HUES64 (cell line): ENCODE measurements around the gene ETFDH.
"Not testable (repeated sequence)": the region's sequence is repeated elsewhere in the genome, so short reads cannot be mapped to it uniquely, and the experiment has no call there.

Experiments used
- H3K27ac ChIP-seq: 2 replicates; pipeline ENCODE4 v1.7.0; 2013; ENCODE audit warnings: low read depth, low read length, inconsistent platforms
- H3K27me3 ChIP-seq: 2 replicates; pipeline ENCODE4 v1.6.1; 2013; ENCODE audit warnings: mild to moderate bottlenecking, low read length; ENCODE audit not compliant: insufficient read depth
- H3K36me3 ChIP-seq: 2 replicates; pipeline ENCODE4 v1.6.1; 2013; ENCODE audit warnings: mild to moderate bottlenecking, low read length; ENCODE audit not compliant: insufficient read depth
- H3K4me1 ChIP-seq: 2 replicates; pipeline ENCODE4 v1.6.1; 2013; ENCODE audit warnings: mild to moderate bottlenecking, low read length, moderate library complexity; ENCODE audit not compliant: insufficient read depth
- H3K4me3 ChIP-seq: 2 replicates; pipeline ENCODE4 v1.5.1; 2013; ENCODE audit warnings: mild to moderate bottlenecking, low read length, moderate library complexity
- H3K9ac ChIP-seq: 2 replicates; pipeline ENCODE4 v1.6.1; 2013; ENCODE audit warnings: mild to moderate bottlenecking, low read depth, low read length
- H3K9me3 ChIP-seq: 2 replicates; pipeline ENCODE4 v1.6.1; 2013; ENCODE audit warnings: low read depth, low read length; ENCODE audit not compliant: insufficient read depth
- WGBS: fragments of 150-250, 120-280 bp; methylation state at CpG from one replicate; pipeline ENCODE4 v1.1.7; 2013; ENCODE audit warnings: missing lambda C conversion rate; 5-methylcytosine and 5-hydroxymethylcytosine counted together

Gene ETFDH

DNA sequence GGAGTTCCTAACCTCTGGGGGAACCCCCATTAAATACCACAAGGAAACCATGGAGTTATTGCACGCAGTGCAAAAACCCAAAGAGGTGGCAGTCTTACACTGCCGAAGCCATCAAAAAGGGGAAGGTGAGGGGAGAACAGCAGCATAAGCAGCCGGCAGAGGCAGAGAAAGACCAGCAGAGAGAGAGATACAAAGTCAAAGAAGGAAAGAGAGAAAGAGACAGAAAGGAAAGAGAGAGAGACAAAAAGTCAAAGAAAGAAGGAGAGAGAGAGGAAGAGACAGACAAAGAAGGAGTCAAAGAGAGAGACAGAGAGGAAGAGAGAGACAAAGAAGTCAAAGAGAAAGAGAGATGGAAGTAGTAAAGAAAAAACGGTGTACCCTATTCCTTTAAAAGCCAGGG is 8.8 kb upstream of the ETFDH start:
- not testable (repeated sequence) for H3K9me3 ChIP-seq, H3K27ac ChIP-seq, H3K27me3 ChIP-seq, H3K4me3 ChIP-seq, H3K4me1 ChIP-seq, H3K9ac ChIP-seq
- H3K36me3 ChIP-seq = peaks cover 17% of the 10 kb centered on the region
- 93% methylated on average over 3 of the region's 4 CpGs for WGBS

DNA sequence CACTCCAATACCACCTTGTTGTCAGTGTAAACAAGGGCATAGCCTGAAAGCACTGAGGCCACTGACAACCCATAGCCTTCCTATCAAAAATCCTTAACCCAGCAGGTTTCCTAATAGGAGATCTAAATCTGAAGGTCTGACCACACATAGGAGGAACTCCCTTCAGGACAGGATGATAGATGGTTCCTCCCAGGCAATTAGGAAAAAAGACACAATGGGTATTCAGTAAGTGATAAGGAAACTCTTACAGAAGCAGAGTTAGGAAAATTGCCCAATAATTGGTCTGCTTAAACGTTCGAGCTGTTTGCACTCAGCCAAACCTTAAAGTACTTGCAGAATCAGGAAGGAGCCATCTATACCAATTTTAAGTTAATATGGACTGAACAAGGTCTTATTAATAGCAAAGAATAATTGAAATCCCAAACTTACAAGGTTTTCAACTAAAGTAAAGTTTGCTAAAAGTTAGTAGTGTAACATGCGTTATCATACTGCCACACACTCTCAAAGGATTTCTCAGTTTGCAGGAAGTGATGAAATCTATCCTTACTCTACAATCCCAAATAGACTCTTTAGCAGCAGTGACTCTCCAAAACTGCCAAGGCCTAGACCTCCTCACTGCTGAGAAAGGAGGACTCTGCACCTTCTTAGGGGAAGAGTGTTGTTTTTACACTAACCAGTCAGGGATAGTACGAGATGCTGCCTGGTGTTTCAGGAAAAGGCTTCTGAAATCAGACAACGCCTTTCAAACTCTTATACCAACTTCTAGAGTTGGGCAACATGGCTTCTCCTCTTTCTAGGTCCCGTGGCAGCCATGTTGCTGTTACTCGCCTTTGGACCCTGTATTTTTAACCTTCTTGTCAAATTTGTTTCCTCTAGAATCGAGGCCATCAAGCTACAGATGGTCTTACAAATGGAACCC is 8.1 kb upstream of the ETFDH start:
- H3K27ac ChIP-seq, H3K4me1 ChIP-seq, H3K4me3 ChIP-seq, H3K9ac ChIP-seq, H3K9me3 ChIP-seq, H3K27me3 ChIP-seq: not testable (repeated sequence)
- peaks cover 24% of the 10 kb centered on the region for H3K36me3 ChIP-seq
- 90% methylated on average over 8 of the region's 8 CpGs for WGBS

DNA sequence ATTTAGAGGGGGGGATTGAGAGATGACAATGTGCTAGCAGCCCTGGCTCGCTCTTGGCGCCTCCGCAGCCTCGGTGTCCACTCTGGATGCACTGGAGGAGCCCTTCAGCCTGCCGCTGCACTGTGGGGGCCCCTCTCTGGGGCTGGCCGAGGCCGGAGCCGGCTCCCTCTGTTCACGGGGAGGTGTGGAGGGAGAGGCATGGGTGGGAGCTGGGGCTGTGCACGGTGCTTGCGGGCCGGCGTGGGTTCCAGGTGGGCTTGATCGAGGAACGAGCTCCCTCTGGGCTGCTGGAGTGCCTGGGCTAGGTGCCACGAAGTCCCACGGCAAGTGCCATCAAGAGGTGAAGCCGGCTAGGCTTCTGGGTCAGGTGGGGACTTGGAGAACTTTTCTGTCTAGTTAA is 7.3 kb upstream of the ETFDH start:
- Histone ChIP-seq H3K4me3 (no peak overlapping the region), H3K27me3 (no peaks in the 10 kb centered on the region), H3K9ac (no peak overlapping the region), H3K36me3 (peaks cover 30% of the 10 kb centered on the region), H3K9me3 (no peaks in the 10 kb centered on the region), H3K4me1 (no peaks in the 10 kb centered on the region), H3K27ac (no peak overlapping the region)
- WGBS = 96% methylated on average over 18 of the region's 18 CpGs

DNA sequence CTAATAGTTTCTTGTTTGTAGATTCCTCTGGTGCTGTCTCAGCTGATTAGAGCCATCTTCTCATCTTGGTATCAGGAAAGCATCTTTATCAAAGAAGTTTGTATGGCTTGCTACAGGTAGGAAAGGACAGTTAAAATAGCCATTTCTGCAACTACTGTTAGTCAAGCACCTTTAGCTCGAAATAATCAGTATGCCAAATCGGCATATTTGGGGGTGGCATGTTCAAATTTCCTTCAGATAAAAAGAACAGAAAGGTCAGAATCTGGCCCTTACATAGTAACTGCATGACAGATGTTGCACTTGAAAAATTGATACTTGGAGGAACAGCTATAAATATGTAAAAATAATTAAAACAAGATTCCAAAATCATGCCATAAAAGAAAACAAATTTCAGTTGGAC is 5.2 kb upstream of the ETFDH start:
- Histone ChIP-seq H3K4me1 (peaks cover 5% of the 10 kb centered on the region), H3K9ac (no peak overlapping the region), H3K36me3 (peaks cover 30% of the 10 kb centered on the region), H3K4me3 (no peak overlapping the region), H3K27ac (no peak overlapping the region), H3K9me3 (no peaks in the 10 kb centered on the region), H3K27me3 (no peaks in the 10 kb centered on the region)
- WGBS = 100% methylated on average over 2 of the region's 2 CpGs

DNA sequence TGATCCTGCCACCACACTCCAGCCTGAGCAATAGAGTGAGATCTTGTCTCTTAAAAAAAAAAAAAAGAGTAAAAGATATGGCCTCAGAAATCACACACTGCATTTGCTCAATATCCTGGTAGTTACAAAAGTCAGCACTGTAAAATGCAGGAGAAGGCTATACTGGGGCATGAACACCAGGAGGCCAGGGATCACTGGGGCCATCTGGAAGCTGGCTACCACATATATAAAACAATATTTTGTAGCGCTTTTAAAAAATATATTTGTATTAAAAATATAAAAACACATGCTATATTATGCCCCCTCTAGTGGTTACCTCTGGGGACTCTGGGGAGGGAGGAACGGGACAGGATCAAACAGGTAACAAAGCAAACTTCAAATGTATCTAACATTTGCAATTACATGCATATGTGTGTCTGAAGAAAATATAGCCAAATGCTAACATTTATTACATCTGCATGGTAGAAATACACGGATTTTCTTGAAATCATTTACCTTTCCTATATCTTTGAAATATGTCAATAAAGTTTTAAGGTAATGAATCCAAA is 4.4 kb upstream of the ETFDH start:
- Histone ChIP-seq H3K4me1 (peaks cover 5% of the 10 kb centered on the region), H3K27me3 (no peaks in the 10 kb centered on the region), H3K9me3 (no peaks in the 10 kb centered on the region), H3K4me3 (no peak overlapping the region), H3K36me3 (peaks cover 30% of the 10 kb centered on the region), H3K9ac (no peak overlapping the region), H3K27ac (no peak overlapping the region)
- no CpG with 5 or more reads among the region's 3 CpGs for WGBS

DNA sequence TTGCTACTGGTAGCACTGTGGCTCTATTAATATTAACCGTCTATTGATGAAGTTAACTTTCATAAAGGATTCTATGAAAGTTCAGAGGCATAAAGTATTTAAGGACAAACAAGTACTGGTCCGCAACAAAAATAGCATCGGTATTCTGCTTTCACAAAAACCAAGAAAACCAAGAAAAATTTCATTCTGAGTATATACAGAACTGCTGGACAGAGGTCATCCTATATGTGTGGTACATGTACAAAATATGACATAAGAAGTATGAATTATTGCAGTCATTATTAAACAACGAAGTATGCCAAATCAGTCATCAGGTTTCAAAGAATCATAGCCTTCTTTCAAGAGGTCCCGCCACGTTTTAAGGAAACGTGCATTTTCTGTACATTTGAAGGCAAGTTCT is 2.8 kb upstream of the ETFDH start:
- Histone ChIP-seq H3K4me3 (no peak overlapping the region), H3K36me3 (peaks cover 30% of the 10 kb centered on the region), H3K27me3 (no peaks in the 10 kb centered on the region), H3K9ac (no peak overlapping the region), H3K4me1 (peaks cover 5% of the 10 kb centered on the region), H3K9me3 (no peaks in the 10 kb centered on the region), H3K27ac (no peak overlapping the region)
- WGBS = 97% methylated on average over 7 of the region's 7 CpGs

DNA sequence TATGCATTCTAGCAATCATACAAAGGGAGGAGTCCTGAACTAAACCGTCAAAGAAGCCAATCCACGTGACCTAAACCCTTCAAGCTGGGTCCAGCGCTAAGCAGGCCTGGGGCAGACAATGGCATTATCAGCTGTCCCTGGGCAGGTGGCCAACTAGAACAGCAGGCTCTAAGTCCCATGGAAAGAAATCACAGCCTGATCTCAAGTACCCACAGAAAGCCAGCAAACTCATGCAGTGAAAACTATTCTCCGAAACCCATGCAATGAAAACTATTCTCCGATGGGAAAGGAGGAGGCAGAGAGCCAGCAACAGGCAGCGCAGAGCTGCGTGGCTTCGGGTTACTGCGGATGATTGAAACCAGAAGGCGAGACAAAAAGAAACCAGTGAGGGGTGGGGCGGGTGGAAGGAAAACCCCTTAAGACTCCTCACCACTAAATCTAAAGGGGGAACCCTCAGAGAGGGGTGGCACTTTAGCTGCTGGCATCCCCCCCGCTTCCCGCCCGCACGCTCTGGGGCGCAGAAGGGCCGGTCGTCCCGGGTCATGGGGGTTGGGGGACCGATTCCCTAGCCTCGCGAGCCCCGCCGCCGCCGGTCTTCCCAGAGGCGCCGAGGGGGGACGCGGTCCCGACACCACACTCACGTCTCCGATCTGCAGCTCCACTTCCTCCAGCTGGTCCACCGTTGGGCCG is 976 bp upstream of the ETFDH start:
- peaks cover 27% of the 10 kb centered on the region for H3K36me3 ChIP-seq
- under 1% methylated on average over 34 of the region's 35 CpGs for WGBS
- H3K27me3 ChIP-seq = no peaks in the 10 kb centered on the region
- H3K9me3 ChIP-seq = no peaks in the 10 kb centered on the region
- H3K9ac ChIP-seq = peak overlapping the region; percentile 88
- peaks cover 5% of the 10 kb centered on the region for H3K4me1 ChIP-seq
- peak overlapping the region; percentile 64 for H3K4me3 ChIP-seq
- H3K27ac ChIP-seq = peak overlapping the region; percentile 91

DNA sequence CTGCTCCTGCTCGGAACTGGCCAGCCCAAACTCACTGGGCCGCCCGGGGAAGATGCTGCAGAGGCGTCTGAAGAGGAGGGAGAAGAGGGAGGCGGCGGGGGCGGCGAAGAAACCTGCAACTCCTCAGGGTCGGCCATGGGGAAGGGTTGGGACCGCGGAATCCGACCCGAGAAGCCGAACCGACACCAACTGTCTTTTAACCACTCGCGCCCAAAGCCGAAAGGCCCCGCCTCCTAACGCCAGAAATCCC is 506 bp upstream of the ETFDH start, which contains the start of gene C4orf46:
TSS of gene C4orf46 (minus strand) at position 223 of the 250 bp plus-strand sequence. CDS start at position 137, 86 bp downstream.
- Histone ChIP-seq H3K4me3 (peak within 1 kb of the TSS; percentile 64), H3K27ac (peak within 1 kb of the TSS; percentile 91), H3K4me1 (peaks cover 5% of the 10 kb centered on the region), H3K27me3 (no peaks in the 10 kb centered on the region), H3K9ac (peak within 1 kb of the TSS; percentile 88), H3K9me3 (no peaks in the 10 kb centered on the region), H3K36me3 (peaks cover 23% of the 10 kb centered on the region)
- WGBS = under 1% methylated on average over 20 of the region's 20 CpGs

DNA sequence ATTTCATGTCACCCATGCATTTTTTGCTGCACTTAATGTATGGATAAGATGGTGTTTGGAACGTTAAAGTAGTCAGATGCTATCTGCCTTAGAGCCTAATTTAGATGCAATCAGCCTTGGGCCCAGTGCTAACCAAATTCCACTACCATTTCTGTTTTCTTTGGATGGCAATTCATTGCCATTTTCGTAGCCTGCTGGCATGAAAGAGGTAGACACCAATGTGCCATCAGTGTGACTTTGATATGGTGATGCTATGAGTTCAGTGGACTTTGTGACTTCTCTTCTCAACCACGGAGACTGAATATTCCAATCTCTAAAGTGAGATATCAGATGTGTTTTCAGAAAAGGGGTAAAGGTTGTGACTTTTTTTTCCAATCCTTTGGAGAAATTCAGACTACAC is 1.5 kb downstream of the ETFDH start:
- WGBS = 92% methylated on average over 3 of the region's 3 CpGs
- Histone ChIP-seq H3K4me1 (peaks cover 5% of the 10 kb centered on the region), H3K27me3 (no peaks in the 10 kb centered on the region), H3K4me3 (no peak overlapping the region), H3K36me3 (peaks cover 10% of the 10 kb centered on the region), H3K9me3 (no peaks in the 10 kb centered on the region), H3K9ac (no peak overlapping the region), H3K27ac (no peak overlapping the region)

DNA sequence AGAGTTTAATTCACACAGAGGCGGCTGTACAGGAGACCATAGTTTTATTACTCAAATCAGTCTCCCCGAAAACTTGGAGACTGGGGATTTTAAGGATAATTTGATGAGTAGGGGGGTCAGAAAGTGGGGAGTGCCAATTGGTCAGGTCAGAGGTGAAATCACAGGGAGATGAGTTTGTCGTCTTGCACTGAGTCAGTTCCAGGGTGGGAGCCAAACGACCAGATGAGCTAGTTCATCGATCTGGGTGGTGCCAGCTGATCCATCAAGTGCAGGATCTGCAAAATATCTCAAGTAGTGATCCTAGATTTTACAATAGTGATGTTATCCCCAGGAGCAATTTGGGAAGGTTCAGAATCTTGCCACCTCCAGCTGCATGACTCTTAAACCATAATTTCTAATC is 4.0 kb downstream of the ETFDH start:
- no peaks in the 10 kb centered on the region for H3K9me3 ChIP-seq
- no peaks in the 10 kb centered on the region for H3K36me3 ChIP-seq
- no peaks in the 10 kb centered on the region for H3K27me3 ChIP-seq
- no peak overlapping the region for H3K4me3 ChIP-seq
- 95% methylated on average over 5 of the region's 5 CpGs for WGBS
- H3K27ac ChIP-seq = no peak overlapping the region
- H3K9ac ChIP-seq = no peak overlapping the region
- peaks cover 5% of the 10 kb centered on the region; the same call in 1 of the 2 replicates for H3K4me1 ChIP-seq

DNA sequence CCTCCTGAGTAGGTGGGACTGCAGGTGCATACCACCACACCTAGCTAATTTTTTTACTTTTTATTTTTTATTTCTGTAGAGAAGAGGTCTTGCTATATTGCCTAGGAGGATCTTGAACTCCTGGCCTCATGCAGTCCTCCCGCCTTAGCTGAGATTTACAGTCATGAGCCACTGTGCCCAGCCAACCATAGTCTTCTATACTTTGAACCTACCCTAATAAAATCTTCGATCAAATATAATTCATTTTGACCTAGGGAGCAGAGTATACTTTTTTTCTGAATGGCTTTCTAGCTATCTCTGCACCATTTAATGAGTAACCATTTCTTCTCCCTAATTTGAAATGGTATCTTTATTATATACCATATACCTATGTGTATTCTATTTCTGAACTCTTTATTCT is 6.7 kb downstream of the ETFDH start:
- peaks cover 5% of the 10 kb centered on the region; the same call in 1 of the 2 replicates for H3K4me1 ChIP-seq
- H3K4me3 ChIP-seq = no peak overlapping the region
- H3K9ac ChIP-seq = no peak overlapping the region
- H3K9me3 ChIP-seq = no peaks in the 10 kb centered on the region
- no peak overlapping the region for H3K27ac ChIP-seq
- 98% methylated on average over 2 of the region's 2 CpGs for WGBS
- no peaks in the 10 kb centered on the region for H3K36me3 ChIP-seq
- H3K27me3 ChIP-seq = no peaks in the 10 kb centered on the region
